SU-DHL-6 (cell line): ENCODE results near the gene COX19.

ENCODE experiments used
- CTCF ChIP-seq: fragments of 200-600 bp; sonication (generic); IDR thresholded peaks from one replicate; pipeline ENCODE4 v1.5.1; 2017; ENCODE audit warnings: antibody characterized with exemption, mild to moderate bottlenecking, low read length, moderate library complexity; ENCODE audit not compliant: insufficient read depth, poor library complexity, severe bottlenecking
- EZH2phosphoT487 ChIP-seq: fragments of 200-600 bp; sonication (generic), shearing (Covaris generic); conservative IDR thresholded peaks from 2 replicates; pipeline ENCODE4 v1.6.1; 2018; ENCODE audit warnings: mild to moderate bottlenecking, antibody characterized with exemption, low read length, moderate library complexity, mixed read lengths

DNA sequence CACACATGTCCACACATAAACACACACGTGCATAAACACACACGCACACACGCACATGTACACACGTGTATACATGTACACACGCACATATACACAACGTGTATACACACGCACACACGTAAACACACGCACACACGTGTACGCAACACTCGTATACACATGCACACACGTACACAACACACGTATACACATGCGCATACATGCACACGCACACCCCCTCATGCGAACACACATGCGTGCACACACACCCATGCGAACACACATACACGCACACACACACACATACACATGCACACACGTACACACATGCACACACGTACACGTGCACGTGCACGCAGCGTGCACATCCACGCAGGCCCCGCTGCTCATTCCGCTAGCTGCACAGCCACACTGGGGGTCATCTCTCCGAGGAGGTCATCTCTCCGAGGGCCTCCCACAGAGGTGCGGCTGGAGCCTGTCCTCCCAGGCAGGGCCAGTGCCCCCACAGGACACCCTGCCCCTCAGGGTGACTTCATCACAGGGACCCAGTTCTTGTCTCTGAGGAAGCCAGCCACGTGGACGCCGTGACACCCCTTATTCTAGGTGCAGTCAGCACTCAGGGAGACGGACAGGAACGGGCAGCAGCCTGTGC, 33.5 kb upstream of the COX19 start:
- TF ChIP-seq CTCF: no peak
- TF ChIP-seq EZH2phosphoT487: no peak
